Measurements from ENCODE around the gene ZNF76. TPM values are rescaled to one million over a fixed set of nuclear protein-coding genes. Genes with fewer than 3 reads are reported as not detected.

Gene ZNF76
- total RNA-seq, 2 experiments from 2014 or later, result 46.1 to 53.4 TPM

- H3K27me3 Mint-ChIP-seq, result no peaks in the 10 kb centered on the region
- no peak for ATAC-seq (ENCODE audit: poor library complexity)
- H3K4me3 Mint-ChIP-seq, result no peak overlapping the region
- POLR2A ChIA-PET, result no interaction called here
- H3K36me3 Mint-ChIP-seq (ENCODE audit: low read depth), result peaks cover 88% of the 10 kb centered on the region
- no peak for TF ChIP-seq CTCF (IDR thresholded peaks at IDR 0.05)
- Histone ChIP-seq H3K27ac (ENCODE audit: low read depth in 1 of 2, low read length in 2 of 2) (no peak overlapping the region), H3K4me1 (ENCODE audit: insufficient read depth, low read length) (peaks cover 8% of the 10 kb centered on the region), H3K9me3 (ENCODE audit: control insufficient read depth in 1 of 2, insufficient read depth in 1 of 2, low read length in 2 of 2) (no peaks in the 10 kb centered on the region), H3K36me3 (ENCODE audit: insufficient read depth, low read length) (peaks cover 91% of the 10 kb centered on the region), H3K4me3 (ENCODE audit: low read length) (no peak overlapping the region), H3K27me3 (ENCODE audit: control insufficient read depth in 1 of 2, insufficient read depth in 2 of 2, low read length in 2 of 2) (no peaks in the 10 kb centered on the region)
- H3K9me3 Mint-ChIP-seq, result no peaks in the 10 kb centered on the region
- peaks cover 5% of the 10 kb centered on the region for H3K4me1 Mint-ChIP-seq (ENCODE audit: low read depth)
- no peak overlapping the region for H3K27ac Mint-ChIP-seq
- CTCF ChIA-PET, result no interaction called here
- DNase-seq, result no peak
- intact Hi-C loops (cut with DNase I, micrococcal nuclease), result no loop called here
These were observed 32.0 kb downstream of the ZNF76 start for GRCh38 chr6:35291491-35291890.

DNA sequence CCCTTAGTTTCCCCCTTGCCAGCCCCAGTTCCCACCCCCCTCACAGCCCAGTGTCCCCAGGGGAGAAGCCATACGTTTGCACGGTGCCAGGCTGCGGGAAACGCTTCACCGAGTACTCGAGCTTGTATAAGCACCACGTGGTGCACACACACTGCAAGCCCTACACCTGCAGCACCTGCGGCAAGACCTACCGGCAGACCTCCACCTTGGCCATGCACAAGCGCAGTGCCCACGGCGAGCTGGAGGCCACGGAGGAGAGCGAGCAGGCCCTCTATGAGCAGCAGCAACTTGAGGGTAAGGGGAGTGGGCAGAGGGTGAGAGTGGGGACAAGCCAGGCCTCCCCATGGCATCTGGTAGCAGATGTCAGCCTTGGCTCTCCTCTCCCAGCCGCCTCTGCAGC lies 33.0 kb downstream of the ZNF76 start:
- TF ChIP-seq CTCF (IDR thresholded peaks at IDR 0.05), result no peak
- DNase-seq (no peak), ATAC-seq (ENCODE audit: poor library complexity) (no peak)
- no peak overlapping the region for H3K4me3 Mint-ChIP-seq
- Histone ChIP-seq H3K4me1 (ENCODE audit: insufficient read depth, low read length) (peaks cover 15% of the 10 kb centered on the region), H3K36me3 (ENCODE audit: insufficient read depth, low read length) (peaks cover 86% of the 10 kb centered on the region), H3K9me3 (ENCODE audit: control insufficient read depth in 1 of 2, insufficient read depth in 1 of 2, low read length in 2 of 2) (no peaks in the 10 kb centered on the region), H3K27ac (ENCODE audit: low read depth in 1 of 2, low read length in 2 of 2) (no peak overlapping the region), H3K27me3 (ENCODE audit: control insufficient read depth in 1 of 2, insufficient read depth in 2 of 2, low read length in 2 of 2) (no peaks in the 10 kb centered on the region), H3K4me3 (ENCODE audit: low read length) (no peak overlapping the region)
- H3K36me3 Mint-ChIP-seq (ENCODE audit: low read depth), result peaks cover 84% of the 10 kb centered on the region
- CTCF ChIA-PET, result interaction anchor here (1.8 to 7.9 kb wide), 2 partner anchors 50 to 157 kb away, joined by 5 to 75 read pairs; partner anchors contain the start of genes FANCE and PPARD
- no peak overlapping the region for H3K27ac Mint-ChIP-seq
- H3K27me3 Mint-ChIP-seq, result no peaks in the 10 kb centered on the region
- POLR2A ChIA-PET, result no interaction called here
- peaks cover 11% of the 10 kb centered on the region for H3K4me1 Mint-ChIP-seq (ENCODE audit: low read depth)
- intact Hi-C loops (cut with DNase I, micrococcal nuclease), result no loop called here
- no peaks in the 10 kb centered on the region for H3K9me3 Mint-ChIP-seq

DNA sequence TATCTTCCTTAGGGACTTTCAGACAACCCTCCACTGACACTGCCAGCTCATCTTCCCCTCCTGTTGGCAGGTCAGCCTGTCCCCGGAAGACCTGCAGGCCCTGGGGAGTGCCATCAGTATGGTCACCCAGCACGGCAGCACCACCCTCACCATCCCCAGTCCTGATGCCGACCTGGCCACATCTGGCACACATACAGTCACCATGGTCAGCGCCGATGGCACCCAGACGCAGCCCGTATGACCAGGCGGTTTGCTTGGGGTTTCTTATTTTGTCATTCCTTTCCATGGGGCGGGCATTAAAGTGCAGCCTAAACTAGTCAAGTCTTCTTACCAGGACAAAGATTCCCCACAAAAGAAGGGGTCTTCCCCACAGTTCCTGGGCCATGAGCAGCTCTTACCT lies 34.1 kb downstream of the ZNF76 start:
- POLR2A ChIA-PET, result interaction anchor here (1.2 to 9.2 kb wide), 2 partner anchors 34 to 158 kb away, joined by 3 to 94 read pairs; partner anchors contain the start of gene FANCE
- intact Hi-C loops (cut with DNase I, micrococcal nuclease), result loop anchor here (1.0 to 2.0 kb wide), 3 partner anchors 156 to 444 kb away; partner anchors contain the start of gene ARMC12 (in 2 of the 2)
- ATAC-seq (ENCODE audit: poor library complexity) (no peak), DNase-seq (no peak)
- Histone ChIP-seq H3K27me3 (ENCODE audit: control insufficient read depth in 1 of 2, insufficient read depth in 2 of 2, low read length in 2 of 2) (no peaks in the 10 kb centered on the region), H3K9me3 (ENCODE audit: control insufficient read depth in 1 of 2, insufficient read depth in 1 of 2, low read length in 2 of 2) (no peaks in the 10 kb centered on the region), H3K4me3 (ENCODE audit: low read length) (no peak overlapping the region), H3K36me3 (ENCODE audit: insufficient read depth, low read length) (peaks cover 75% of the 10 kb centered on the region), H3K4me1 (ENCODE audit: insufficient read depth, low read length) (peaks cover 19% of the 10 kb centered on the region), H3K27ac (ENCODE audit: low read depth in 1 of 2, low read length in 2 of 2) (no peak overlapping the region)
- Mint-ChIP-seq H3K27me3 (no peaks in the 10 kb centered on the region), H3K9me3 (no peaks in the 10 kb centered on the region), H3K36me3 (ENCODE audit: low read depth) (peaks cover 85% of the 10 kb centered on the region), H3K4me3 (no peak overlapping the region), H3K4me1 (ENCODE audit: low read depth) (peaks cover 15% of the 10 kb centered on the region), H3K27ac (no peak overlapping the region)
- TF ChIP-seq CTCF (IDR thresholded peaks at IDR 0.05), result no peak
- CTCF ChIA-PET, result interaction anchor here (1.3 to 7.9 kb wide), 3 partner anchors 33 to 156 kb away, joined by 5 to 75 read pairs (median 10); partner anchors contain the start of genes FANCE and PPARD

Measured in CD4-positive, alpha-beta T cell (primary cell).